HG02943 (cell line): ENCODE measurements around the gene PANK1.

ENCODE experiments used
- ATAC-seq: cut with Tn5 transposase; IDR thresholded peaks from one replicate; pipeline ENCODE4 v1.9.1; 2021; ENCODE audit warnings: mild to moderate bottlenecking, low read depth, moderate library complexity; ENCODE audit not compliant: unreplicated experiment

Gene PANK1

DNA sequence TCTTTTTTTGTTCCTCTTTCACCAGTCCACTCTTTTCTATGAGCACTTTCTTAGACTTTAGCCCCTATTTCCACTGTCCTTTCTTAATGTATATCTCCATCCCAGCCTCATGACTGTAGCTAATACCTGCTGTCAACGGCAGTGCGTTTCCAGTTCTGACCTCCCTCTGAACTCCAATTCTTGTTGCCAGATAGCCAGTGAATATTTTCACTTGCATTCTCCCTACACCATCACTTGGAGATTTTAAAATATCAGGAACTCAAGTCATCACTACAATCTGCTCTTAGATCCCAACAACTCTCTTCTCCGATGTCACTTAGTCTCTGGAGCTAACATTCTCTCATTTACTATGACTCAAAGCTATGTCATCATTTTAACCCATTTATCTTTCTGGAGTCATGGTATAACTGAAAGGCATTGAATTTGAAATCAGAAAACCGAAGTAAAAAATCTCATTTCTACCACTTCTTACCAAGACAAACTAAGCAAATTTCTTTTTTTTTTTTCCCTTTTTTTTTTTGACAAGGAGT, 104.6 kb downstream of the PANK1 start:
- no peak for ATAC-seq

DNA sequence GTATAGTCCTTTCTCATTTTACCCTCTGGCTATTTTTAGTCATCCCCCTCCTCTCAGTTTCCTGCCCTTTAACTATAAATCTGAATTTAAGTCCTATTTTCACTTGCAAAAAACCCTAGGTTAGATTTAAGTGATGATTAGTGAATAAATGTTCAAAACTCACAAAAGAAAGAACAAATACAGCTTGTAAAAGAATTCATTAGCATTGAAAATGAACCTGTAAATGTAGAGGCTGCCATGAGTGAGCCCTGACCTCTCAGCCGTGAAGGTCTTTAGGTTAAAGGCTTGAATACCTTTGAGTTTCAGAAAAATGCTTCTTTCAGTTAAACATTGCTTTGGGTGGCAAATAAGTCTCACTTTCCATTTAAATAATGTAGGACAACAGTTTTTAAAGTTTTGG, 107.7 kb downstream of the PANK1 start:
- ATAC-seq, result no peak

DNA sequence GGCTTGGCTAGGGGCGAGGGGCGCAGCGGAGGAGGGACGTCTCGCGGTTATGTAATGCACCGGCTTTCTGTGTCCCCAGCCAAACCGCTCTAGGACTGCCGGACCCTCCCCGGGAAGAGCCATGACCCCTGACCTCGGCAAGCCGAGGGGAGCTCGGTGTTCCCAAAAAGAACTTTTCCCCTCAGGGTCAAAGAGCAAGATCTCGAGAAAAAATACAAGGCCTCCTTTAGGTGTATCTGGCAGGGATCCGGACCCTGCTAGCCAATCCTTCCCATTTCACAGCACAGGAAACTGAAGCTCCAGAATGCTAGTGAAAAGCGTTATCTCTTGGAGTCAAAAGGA, 109.1 kb downstream of the PANK1 start:
- no peak for ATAC-seq

DNA sequence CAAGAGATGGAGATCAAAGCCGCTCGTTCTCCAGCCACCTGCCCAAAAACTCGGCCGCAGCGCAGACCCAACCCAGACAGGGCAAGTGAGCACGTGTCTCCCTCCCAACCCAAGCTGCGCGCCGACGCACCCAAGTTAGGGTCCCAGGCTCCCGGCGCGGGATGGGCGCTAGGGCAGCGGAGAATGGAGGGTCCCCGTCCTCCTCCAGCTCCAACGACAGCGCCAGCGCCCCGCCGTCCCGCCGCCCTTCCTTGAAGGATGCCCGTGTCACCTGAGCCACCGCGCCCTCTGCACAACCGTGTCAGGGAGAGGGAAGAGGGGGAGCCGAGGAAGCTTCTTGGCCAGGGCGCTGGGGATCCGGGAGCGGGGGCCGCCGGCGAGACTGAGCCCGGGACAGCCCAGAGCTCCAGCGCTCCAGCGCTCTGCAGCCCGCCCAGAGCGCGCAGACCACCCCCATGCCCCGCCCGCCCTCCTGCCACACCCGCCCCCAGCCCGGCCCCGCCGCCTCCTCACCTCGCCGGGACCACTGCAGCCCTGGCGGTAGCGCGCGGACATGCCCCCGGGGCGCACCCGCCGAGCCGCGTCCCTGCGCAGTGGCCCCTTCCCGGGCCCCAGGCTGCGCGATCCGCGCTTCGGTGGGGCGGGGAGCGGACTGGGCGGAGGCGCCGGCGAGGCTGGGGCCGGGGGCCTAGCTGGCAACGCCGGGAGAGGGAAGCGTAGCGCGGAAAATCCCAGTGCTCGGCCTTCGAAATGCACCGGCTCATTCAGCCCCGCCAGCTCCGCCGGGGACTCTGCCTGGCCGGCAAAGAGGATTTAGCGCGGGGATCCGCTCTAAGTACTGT, 109.7 kb downstream of the PANK1 start, which contains the start of gene SLC16A12:
Gene SLC16A12 (minus strand): TSS at position 424 of the 842 bp plus-strand sequence. CDS start 73,016 bp downstream, outside the sequence.
- ATAC-seq, result no peak

DNA sequence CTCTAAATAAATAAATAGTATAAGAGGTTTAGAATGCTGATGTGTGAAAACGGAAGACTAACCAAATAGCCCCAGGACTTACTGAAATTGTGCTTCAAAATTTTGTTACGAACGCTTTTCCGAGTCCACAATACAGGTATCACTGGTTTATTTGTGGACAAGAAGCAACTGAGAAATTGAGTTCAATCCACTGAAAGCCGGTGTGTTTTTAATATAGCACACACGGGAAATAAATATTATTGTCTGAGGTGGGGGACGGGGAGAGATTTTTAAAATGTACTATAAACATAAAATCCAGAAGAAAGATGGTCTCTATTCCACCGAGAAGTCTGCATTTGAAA, 110.2 kb downstream of the PANK1 start:
- ATAC-seq, result no peak
